ENCODE results near the gene SOX2. TPM values are rescaled to one million over a fixed set of nuclear protein-coding genes. Genes with fewer than 3 reads are reported as not detected.

The SOX2 gene
- total RNA-seq, 4 donors from 2014 or later: 0.21 to 1.5 (median 0.63) TPM

DNA sequence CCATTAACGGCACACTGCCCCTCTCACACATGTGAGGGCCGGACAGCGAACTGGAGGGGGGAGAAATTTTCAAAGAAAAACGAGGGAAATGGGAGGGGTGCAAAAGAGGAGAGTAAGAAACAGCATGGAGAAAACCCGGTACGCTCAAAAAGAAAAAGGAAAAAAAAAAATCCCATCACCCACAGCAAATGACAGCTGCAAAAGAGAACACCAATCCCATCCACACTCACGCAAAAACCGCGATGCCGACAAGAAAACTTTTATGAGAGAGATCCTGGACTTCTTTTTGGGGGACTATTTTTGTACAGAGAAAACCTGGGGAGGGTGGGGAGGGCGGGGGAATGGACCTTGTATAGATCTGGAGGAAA, 1.5 kb downstream of the SOX2 start:
- Histone ChIP-seq H3K36me3 (no peaks in the 10 kb centered on the region), H3K9me3 (no peaks in the 10 kb centered on the region), H3K4me3 (peak overlapping the region; percentile 52), H3K27me3 (peaks cover 100% of the 10 kb centered on the region), H3K4me1 (peaks cover 40% of the 10 kb centered on the region), H3K27ac (no peak overlapping the region)
- 13% methylated on average over 11 of the region's 11 CpGs for WGBS
- no peak for DNase-seq (ENCODE audit: low spot score in 2 of 2)
- TF ChIP-seq POLR2AphosphoS5 (IDR thresholded peaks at IDR 0.05): no peak
- TF ChIP-seq, protein P1, sequence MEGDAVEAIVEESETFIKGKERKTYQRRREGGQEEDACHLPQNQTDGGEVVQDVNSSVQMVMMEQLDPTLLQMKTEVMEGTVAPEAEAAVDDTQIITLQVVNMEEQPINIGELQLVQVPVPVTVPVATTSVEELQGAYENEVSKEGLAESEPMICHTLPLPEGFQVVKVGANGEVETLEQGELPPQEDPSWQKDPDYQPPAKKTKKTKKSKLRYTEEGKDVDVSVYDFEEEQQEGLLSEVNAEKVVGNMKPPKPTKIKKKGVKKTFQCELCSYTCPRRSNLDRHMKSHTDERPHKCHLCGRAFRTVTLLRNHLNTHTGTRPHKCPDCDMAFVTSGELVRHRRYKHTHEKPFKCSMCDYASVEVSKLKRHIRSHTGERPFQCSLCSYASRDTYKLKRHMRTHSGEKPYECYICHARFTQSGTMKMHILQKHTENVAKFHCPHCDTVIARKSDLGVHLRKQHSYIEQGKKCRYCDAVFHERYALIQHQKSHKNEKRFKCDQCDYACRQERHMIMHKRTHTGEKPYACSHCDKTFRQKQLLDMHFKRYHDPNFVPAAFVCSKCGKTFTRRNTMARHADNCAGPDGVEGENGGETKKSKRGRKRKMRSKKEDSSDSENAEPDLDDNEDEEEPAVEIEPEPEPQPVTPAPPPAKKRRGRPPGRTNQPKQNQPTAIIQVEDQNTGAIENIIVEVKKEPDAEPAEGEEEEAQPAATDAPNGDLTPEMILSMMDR (IDR thresholded peaks at IDR 0.05): no peak
- no peak for TF ChIP-seq POLR2A (IDR thresholded peaks at IDR 0.05)
- TF ChIP-seq EP300 (IDR thresholded peaks at IDR 0.05): no peak

DNA sequence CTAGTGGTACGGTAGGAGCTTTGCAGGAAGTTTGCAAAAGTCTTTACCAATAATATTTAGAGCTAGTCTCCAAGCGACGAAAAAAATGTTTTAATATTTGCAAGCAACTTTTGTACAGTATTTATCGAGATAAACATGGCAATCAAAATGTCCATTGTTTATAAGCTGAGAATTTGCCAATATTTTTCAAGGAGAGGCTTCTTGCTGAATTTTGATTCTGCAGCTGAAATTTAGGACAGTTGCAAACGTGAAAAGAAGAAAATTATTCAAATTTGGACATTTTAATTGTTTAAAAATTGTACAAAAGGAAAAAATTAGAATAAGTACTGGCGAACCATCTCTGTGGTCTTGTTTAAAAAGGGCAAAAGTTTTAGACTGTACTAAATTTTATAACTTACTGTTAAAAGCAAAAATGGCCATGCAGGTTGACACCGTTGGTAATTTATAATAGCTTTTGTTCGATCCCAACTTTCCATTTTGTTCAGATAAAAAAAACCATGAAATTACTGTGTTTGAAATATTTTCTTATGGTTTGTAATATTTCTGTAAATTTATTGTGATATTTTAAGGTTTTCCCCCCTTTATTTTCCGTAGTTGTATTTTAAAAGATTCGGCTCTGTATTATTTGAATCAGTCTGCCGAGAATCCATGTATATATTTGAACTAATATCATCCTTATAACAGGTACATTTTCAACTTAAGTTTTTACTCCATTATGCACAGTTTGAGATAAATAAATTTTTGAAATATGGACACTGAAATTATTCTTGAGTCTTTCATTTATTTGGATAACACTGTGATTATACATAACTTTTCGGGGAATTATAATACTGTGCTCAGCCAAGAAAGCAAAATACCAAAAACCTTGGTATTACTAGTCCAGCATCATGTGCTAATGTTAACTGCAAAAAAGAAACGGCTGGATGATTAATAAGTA, 2.2 kb downstream of the SOX2 start:
- no peak for DNase-seq (ENCODE audit: low spot score in 2 of 2)
- H3K9me3 ChIP-seq: no peaks in the 10 kb centered on the region
- H3K4me3 ChIP-seq: peak overlapping the region; percentile 52
- no peaks in the 10 kb centered on the region for H3K36me3 ChIP-seq
- TF ChIP-seq EP300 (IDR thresholded peaks at IDR 0.05) (no peak), POLR2AphosphoS5 (IDR thresholded peaks at IDR 0.05) (no peak), POLR2A (IDR thresholded peaks at IDR 0.05) (no peak)
- TF ChIP-seq, protein P1 (IDR thresholded peaks at IDR 0.05): no peak
- WGBS: 26% methylated on average over 13 of the region's 13 CpGs
- H3K27me3 ChIP-seq: peaks cover 100% of the 10 kb centered on the region
- peaks cover 40% of the 10 kb centered on the region for H3K4me1 ChIP-seq
- H3K27ac ChIP-seq: no peak overlapping the region

DNA sequence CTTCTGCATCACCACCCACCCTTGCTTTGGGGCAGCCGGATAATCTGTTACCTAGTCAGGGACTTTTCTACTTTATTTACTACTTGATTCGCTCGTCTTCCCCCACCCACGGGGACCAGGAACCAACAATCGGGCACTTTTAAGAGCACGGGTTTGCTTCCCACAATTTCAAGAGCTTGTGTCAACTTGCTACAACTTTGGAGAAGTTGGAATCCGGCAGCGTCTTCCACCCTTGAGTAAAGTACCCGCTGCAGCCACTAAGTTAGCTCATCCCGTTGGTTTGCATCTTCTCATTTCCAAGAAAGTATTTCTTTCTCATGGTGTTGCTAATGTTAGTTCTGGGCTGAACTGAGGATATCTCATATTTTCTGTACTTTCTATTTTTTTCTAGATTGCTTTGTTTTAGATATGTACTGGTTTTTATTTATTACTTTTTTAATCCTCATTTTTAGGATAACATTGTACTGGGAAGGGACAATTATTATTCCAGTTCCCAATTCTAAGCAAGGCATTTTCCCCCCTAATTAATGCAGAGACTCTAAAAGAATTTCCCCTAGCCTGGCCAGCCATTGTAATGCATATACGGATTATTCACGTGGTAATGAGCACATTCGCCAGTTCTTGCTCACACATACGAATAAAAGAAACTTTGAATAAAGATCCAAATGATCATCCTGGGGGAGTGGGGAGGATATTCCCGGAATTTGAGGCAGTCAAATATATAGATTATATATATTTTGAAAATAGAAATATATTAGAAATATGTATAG, 4.0 kb downstream of the SOX2 start:
- no peaks in the 10 kb centered on the region for H3K9me3 ChIP-seq
- peaks cover 100% of the 10 kb centered on the region for H3K27me3 ChIP-seq

DNA sequence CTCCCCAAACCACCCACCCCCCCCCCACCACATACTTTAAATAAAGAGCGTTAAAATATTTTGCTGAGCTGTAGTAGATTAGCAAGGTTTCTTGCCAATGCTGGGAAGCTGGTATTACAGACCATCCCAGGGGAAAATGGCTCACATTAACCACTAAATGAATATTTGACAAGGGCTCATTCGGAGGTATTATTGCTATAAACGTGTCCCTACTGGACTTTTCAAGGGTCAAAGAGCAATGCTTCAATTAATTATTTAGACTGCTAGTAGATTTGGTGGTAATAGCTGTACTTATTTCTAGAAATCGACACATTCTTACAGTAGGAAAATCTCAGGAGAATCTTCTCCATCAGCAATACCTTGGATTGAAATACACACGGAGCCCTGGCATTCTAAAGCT, 5.2 kb downstream of the SOX2 start:
- H3K27me3 ChIP-seq: peaks cover 100% of the 10 kb centered on the region
- no peaks in the 10 kb centered on the region for H3K36me3 ChIP-seq
- no peak for TF ChIP-seq POLR2A (IDR thresholded peaks at IDR 0.05)
- TF ChIP-seq EP300 (IDR thresholded peaks at IDR 0.05): no peak
- TF ChIP-seq, protein P1 (IDR thresholded peaks at IDR 0.05): no peak
- DNase-seq (ENCODE audit: low spot score in 2 of 2): no peak
- H3K27ac ChIP-seq: no peak overlapping the region
- no peaks in the 10 kb centered on the region for H3K9me3 ChIP-seq
- WGBS: 17% methylated on average over 5 of the region's 5 CpGs
- no peak overlapping the region for H3K4me3 ChIP-seq
- H3K4me1 ChIP-seq: peaks cover 21% of the 10 kb centered on the region

More for the DNA sequence above, 4.0 kb downstream of the SOX2 start:
- Histone ChIP-seq H3K27ac (no peak overlapping the region), H3K4me3 (no peak overlapping the region), H3K36me3 (no peaks in the 10 kb centered on the region), H3K4me1 (peaks cover 33% of the 10 kb centered on the region)
- DNase-seq (ENCODE audit: low spot score in 2 of 2): no peak
- TF ChIP-seq EP300 (IDR thresholded peaks at IDR 0.05): no peak
- TF ChIP-seq, protein P1 (IDR thresholded peaks at IDR 0.05): no peak
- TF ChIP-seq POLR2AphosphoS5 (IDR thresholded peaks at IDR 0.05): no peak
- TF ChIP-seq POLR2A (IDR thresholded peaks at IDR 0.05): no peak
- 21% methylated on average over 15 of the region's 15 CpGs for WGBS
